Measurements from ENCODE around the gene SUSD4.

DNA sequence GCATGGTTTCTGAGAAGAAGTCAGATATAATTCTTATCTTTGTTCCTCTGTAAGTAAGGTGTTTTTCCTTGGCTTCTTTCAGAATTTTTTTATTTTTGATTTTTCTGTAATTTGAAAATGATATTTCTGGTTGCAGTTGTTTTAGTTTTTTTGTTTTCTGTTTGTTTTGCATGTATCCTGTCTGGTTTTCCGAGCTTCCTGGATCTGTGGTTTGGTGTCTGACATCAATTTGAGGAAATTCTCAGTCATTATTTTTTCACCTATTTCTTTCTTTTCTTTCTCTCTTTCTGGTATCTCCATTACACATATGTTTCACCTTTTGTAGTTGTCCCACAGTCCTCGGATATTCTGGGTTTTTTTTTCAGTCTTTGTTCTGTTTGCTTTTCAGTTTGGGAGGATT lies 123.9 kb downstream of the SUSD4 start:
- TF ChIP-seq CEBPB (IDR thresholded peaks at IDR 0.05; ENCODE audit: low read depth, low read length), result no peak
- TF ChIP-seq, protein P1, sequence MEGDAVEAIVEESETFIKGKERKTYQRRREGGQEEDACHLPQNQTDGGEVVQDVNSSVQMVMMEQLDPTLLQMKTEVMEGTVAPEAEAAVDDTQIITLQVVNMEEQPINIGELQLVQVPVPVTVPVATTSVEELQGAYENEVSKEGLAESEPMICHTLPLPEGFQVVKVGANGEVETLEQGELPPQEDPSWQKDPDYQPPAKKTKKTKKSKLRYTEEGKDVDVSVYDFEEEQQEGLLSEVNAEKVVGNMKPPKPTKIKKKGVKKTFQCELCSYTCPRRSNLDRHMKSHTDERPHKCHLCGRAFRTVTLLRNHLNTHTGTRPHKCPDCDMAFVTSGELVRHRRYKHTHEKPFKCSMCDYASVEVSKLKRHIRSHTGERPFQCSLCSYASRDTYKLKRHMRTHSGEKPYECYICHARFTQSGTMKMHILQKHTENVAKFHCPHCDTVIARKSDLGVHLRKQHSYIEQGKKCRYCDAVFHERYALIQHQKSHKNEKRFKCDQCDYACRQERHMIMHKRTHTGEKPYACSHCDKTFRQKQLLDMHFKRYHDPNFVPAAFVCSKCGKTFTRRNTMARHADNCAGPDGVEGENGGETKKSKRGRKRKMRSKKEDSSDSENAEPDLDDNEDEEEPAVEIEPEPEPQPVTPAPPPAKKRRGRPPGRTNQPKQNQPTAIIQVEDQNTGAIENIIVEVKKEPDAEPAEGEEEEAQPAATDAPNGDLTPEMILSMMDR (conservative IDR thresholded peaks at IDR 0.05; ENCODE audit: low read depth, low read length), result no peak
- TF ChIP-seq POLR2A (IDR thresholded peaks at IDR 0.05; ENCODE audit: low read depth, low read length), result no peak
